ENCODE measurements around the gene ARHGAP21.

DNA sequence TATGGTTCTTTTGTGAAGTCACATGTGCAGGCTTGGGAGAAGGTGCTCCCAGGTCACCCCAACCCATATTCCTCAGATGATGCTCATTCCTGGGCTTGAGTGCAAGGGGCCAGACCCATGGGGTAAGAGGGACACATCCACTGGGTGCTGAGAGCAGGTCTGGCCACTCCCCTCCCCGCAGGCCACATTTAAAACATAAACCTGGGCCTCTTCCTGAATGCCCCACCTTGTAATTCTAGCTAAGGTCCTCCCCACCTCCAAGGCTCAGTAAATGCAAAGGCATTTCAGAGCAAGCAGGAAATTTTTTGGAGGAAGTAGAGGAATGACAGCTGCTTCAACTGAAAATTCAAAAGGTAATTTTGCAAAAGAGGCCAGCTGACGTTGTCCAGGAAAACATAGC is 172.5 kb downstream of the ARHGAP21 start:
- TF ChIP-seq, protein P1, sequence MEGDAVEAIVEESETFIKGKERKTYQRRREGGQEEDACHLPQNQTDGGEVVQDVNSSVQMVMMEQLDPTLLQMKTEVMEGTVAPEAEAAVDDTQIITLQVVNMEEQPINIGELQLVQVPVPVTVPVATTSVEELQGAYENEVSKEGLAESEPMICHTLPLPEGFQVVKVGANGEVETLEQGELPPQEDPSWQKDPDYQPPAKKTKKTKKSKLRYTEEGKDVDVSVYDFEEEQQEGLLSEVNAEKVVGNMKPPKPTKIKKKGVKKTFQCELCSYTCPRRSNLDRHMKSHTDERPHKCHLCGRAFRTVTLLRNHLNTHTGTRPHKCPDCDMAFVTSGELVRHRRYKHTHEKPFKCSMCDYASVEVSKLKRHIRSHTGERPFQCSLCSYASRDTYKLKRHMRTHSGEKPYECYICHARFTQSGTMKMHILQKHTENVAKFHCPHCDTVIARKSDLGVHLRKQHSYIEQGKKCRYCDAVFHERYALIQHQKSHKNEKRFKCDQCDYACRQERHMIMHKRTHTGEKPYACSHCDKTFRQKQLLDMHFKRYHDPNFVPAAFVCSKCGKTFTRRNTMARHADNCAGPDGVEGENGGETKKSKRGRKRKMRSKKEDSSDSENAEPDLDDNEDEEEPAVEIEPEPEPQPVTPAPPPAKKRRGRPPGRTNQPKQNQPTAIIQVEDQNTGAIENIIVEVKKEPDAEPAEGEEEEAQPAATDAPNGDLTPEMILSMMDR (IDR thresholded peaks at IDR 0.05): no peak
- TF ChIP-seq POLR2AphosphoS5 (IDR thresholded peaks at IDR 0.05; ENCODE audit: low read depth, low read length): no peak
